HG02981 (cell line): ENCODE results near the gene ADSS1.
A peak's percentile ranks its signal among the peaks of the same experiment; 100 is the strongest.
"Not testable (repeated sequence)": the region's sequence is repeated elsewhere in the genome, so short reads cannot be mapped to it uniquely, and the experiment has no call there.

Source experiments
- ATAC-seq: cut with Tn5 transposase; IDR thresholded peaks from one replicate; pipeline ENCODE4 v1.9.1; 2021; ENCODE audit warnings: mild to moderate bottlenecking, moderate library complexity; ENCODE audit not compliant: unreplicated experiment

ADSS1 gene

DNA sequence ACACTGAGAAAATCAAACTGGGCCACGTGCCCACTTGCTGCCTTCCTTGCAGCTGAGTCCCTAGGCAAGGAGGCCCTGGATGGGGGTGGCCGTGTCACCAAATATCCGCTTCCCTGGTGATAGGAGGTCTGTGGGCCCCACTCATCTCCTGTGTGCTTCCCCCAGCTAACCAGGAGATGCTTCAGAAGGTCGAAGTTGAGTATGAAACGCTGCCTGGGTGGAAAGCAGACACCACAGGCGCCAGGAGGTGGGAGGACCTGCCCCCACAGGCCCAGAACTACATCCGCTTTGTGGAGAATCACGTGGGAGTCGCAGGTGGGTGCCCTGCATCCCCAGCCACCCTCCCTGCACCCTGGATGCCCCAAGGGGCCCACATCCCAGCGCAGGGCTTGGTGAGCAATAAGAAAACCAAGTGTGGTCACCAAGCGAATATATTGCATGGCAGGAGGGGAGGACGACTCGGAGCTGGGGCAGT is 22.1 kb downstream of the ADSS1 start:
- no peak for ATAC-seq

GRCh38 chr14:104746934-104747481 is 23.0 kb downstream of the ADSS1 start:
- ATAC-seq: no peak

- ATAC-seq: no peak
Observed at GRCh38 chr14:104747876-104748275, 23.8 kb downstream of the ADSS1 start.

DNA sequence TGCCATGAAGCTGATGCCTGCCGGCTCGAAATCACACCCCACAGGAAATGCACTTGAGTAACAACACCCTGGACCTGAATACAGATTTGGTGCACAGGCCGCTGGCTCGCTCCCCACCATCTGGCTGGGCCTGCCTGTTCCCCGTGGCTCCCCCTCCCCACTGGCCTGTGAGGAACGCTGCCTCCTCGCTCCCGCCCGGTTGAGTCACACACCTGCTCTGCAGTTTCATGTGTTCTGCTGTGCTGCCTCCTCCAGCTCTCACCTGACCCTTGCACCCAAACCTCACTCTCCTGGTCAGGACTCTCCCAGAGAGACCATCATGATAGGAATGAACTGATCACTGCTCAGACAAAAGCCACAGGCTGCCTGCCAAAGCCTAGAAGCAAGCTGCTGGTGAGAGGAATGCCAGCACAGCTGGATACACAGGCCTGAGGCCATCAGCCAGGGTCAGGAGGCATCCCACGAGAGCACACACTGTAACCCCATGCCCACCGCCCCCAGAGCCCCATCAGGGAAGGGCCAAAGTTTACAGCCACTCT is 25.2 kb downstream of the ADSS1 start:
- ATAC-seq: no peak

DNA sequence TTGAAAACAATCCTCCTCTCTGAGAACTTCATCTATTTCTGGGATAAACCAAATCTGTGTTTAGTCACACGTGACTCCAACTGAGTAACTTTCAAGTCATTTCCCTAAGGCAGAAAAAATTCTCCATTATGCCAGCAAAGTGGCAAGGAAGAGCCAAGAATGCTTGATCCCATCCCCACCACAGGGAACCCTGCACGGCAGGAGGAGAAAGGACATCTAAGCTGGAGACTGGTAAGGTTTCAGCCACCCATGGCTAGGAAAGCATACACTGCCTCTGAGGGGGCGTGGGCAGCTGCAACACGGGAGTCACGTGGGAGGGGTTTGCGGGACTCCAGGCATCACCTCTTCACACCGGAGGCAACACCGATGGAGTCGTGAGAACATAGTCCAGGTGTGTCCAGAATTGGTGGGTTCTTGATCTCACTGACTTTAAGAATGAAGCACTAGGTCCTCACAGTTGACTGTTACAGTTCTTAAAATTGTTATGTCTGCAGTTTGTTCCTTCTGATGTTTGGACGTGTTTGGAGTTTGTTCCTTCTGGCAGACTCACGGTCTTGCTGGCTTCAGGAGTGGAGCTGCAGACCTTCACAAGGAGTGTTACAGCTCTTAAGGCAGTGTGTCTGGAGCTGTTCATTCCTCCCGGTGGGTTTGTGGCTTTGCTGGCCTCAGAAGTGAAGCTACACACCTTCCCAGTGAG is 26.2 kb downstream of the ADSS1 start:
- no peak for ATAC-seq

GRCh38 chr14:104750753-104751057 is 26.7 kb downstream of the ADSS1 start:
- ATAC-seq: not testable (repeated sequence)

DNA sequence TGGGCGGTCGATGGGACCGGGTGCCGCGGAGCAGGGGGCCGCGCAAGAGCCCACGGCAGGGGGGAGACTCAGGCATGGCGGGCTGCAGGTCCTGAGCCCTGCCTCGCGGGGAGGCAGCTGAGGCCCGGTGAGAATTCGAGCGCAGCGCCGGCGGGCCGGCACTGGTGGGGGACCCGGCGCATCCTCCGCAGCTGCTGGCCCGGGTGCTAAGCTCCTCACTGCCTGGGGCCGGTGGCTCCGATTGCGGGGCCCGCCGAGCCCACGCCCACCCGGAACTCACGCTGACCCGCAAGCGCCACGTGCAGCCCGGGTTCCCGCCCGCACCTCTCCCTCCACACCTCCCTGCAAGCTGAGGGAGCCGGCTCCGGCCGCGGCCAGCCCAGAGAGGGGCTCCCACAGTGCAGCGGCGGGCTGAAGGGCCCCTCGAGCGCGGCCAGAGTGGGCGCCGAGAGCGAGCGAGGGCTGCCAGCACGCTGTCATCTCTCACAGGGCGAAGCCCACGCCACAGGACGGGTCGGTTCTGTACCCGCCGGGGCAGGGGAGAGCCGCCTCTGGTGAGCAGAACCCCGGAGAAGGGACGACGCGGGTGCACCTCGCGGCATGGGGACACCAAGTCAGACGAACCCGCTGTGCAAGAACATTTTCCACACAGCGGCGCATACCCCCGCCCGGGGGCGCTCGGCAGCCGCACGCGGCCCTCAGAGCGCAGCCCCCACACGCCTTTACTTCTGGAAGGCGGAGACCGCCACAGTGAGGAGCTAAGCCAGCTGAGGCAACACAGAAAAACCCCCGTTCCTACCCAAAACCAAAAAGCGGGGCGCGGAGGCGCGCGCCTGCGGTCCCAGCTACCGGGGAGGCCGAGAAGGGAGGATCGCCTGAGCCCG is 27.8 kb downstream of the ADSS1 start:
- no peak for ATAC-seq

GRCh38 chr14:104752423-104752734 is 28.4 kb downstream of the ADSS1 start:
- ATAC-seq: no peak

DNA sequence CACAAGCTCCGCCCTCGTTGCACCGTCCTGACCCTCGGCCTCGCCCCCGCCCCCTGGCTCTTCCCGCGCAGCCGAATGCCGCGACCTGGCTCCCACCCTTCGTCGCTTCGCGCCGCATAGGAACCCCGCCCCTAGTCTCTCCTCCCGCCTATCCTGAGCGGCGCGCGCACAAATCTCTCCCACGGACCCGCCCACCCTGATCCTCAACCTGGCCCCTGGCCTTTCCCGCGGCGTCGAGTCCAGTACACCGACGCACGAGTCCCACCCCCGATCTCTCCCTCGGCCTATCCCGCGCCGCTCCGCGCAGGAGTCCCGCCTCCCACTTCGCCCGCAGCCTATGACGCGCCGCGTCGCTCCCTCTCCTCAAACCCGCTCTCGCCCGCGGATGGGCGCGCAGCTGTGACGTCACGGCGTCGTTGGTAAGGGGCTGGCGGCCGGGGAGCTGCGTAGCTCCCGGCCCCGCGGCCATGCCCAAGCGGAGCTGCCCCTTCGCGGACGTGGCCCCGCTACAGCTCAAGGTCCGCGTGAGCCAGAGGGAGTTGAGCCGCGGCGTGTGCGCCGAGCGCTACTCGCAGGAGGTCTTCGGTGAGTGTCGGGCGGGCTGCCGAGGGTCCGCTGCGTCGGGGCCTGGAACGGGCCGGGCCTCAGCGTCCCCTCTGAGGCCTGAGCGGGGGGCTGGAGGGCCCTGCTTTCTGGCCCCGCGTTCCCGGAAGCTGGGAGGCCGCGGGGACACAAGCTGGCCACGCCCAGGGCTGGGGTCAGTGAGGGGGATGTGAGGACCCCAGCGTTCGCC is 28.9 kb downstream of the ADSS1 start, which contains the start of gene SIVA1:
Gene SIVA1 (plus strand): TSS at position 413 of the 793 bp plus-strand sequence. CDS start 55 bp downstream, at position 468.
- peak; percentile 86 for ATAC-seq

DNA sequence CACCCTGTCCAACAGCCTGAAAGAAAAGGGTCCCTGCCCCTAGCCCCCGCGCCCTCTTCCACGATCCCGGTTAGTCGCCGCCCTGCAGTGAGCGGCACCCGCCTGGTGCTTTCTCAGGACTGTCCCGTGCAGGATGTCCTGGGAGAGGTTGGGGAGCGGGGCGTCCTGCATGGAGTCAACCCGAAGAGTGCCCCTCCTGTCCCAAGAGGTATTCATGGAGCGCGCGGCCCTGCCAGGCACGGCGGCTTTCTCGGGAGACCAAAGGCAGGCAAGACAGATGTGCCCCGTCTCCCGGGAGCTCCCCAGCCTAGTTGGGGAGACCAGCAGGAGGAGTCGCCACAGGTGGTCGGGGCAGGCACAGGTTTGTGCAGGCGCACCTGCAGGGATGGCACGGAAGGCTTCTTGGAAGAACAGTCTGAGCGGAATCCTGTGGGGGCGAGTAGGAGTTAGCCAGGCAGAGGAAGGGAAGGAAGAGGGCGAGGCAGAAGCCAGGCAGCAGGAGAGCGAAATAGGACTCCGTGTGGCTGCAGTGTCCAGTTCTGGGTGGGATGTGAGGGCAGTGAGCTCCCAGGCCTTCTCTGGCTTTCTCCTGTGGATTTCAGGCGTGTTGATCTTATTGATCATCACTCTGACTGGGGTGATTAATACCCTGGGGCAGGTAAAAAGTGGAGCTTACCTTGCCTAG is 29.6 kb downstream of the ADSS1 start:
- ATAC-seq: no peak

GRCh38 chr14:104754213-104754851 is 30.3 kb downstream of the ADSS1 start:
- ATAC-seq: no peak

GRCh38 chr14:104755621-104756020 is 31.6 kb downstream of the ADSS1 start:
- ATAC-seq: no peak

GRCh38 chr14:104756477-104757237 is 32.6 kb downstream of the ADSS1 start:
- no peak for ATAC-seq

- no peak for ATAC-seq
Observed at GRCh38 chr14:104757238-104757585, 33.2 kb downstream of the ADSS1 start.

- ATAC-seq: no peak
Observed at GRCh38 chr14:104757681-104758392, 33.8 kb downstream of the ADSS1 start.

GRCh38 chr14:104758981-104759969 is 35.2 kb downstream of the ADSS1 start:
- ATAC-seq: no peak

DNA sequence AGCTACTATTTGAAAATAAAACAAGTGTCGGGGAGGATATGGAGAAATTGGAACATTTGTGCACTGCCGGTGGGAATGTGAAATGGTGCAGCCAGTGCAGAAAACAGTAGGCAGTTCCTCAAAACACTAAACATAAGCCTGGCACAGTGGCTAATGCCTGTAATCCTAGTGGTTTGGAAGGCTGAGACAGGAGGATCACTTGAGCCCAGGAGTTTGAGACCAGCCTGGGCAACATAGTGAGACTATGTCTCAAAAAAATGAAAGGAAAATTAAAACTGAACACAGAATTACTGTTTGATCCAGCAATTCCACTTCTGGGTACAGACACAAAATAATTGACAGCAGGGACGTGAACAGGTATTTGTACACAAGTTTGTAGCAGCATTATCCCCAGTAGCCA is 41.5 kb downstream of the ADSS1 start:
- ATAC-seq: no peak
